Measurements from ENCODE around the gene TRIB2. TPM values are rescaled to one million over a fixed set of nuclear protein-coding genes. Genes with fewer than 3 reads are reported as not detected.

Gene TRIB2
- polyA plus RNA-seq, 3 donors = 0.29 to 2.6 (median 0.51) TPM

DNA sequence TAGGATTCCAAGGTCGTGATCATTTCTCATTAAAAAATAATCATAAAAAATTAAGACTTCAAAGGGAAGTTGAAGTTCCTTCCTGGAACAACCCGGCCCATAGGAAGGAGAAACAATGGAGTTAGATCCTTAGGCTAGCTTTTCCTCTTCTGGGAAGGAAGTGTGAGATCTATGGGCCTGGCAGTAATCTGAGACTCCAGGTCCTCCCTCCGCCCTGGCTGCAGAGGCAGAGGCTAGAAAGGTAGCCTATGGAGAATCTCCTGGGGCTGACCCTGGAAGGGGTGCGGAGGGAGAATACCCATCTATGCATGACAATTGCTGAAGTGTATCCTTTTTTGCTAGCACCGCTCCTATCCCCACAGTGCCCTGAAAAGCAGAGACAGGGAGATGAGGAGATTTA is 37.9 kb downstream of the TRIB2 start:
- no peaks in the 10 kb centered on the region for H3K9me3 ChIP-seq (replicated peaks in 1 of 2; ENCODE audit: control insufficient read depth in 1 of 2, insufficient read depth in 1 of 2, low read length in 2 of 2)
- no peak overlapping the region for H3K9ac ChIP-seq (ENCODE audit: insufficient read depth, low read length, poor library complexity, severe bottlenecking)
- no peak for DNase-seq
- H3K4me1 Mint-ChIP-seq = no peaks in the 10 kb centered on the region
- H3K4me1 ChIP-seq (ENCODE audit: control insufficient read depth in 1 of 2, insufficient read depth in 2 of 2, low read length in 2 of 2) = no peaks in the 10 kb centered on the region
- peaks cover 0 to 4% of the 10 kb centered on the region in 2 donors for H3K27me3 ChIP-seq (ENCODE audit: control insufficient read depth in 2 of 2, insufficient read depth in 2 of 2, low read length in 2 of 2)
- intact Hi-C loops (cut with micrococcal nuclease) = no loop called here
- H3K27ac Mint-ChIP-seq = no peak overlapping the region
- TF ChIP-seq, protein P1, sequence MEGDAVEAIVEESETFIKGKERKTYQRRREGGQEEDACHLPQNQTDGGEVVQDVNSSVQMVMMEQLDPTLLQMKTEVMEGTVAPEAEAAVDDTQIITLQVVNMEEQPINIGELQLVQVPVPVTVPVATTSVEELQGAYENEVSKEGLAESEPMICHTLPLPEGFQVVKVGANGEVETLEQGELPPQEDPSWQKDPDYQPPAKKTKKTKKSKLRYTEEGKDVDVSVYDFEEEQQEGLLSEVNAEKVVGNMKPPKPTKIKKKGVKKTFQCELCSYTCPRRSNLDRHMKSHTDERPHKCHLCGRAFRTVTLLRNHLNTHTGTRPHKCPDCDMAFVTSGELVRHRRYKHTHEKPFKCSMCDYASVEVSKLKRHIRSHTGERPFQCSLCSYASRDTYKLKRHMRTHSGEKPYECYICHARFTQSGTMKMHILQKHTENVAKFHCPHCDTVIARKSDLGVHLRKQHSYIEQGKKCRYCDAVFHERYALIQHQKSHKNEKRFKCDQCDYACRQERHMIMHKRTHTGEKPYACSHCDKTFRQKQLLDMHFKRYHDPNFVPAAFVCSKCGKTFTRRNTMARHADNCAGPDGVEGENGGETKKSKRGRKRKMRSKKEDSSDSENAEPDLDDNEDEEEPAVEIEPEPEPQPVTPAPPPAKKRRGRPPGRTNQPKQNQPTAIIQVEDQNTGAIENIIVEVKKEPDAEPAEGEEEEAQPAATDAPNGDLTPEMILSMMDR (IDR thresholded peaks at IDR 0.05) = no peak
- no peak overlapping the region for H3K4me3 Mint-ChIP-seq
- H3K4me3 ChIP-seq (replicated peaks in 1 of 3; ENCODE audit: low read depth in 2 of 3, low read length in 3 of 3) = no peak overlapping the region
- H3K4me2 ChIP-seq (replicated peaks; ENCODE audit: extremely low read depth, low read length, poor library complexity, severe bottlenecking) = no peak overlapping the region
- no peak overlapping the region for H2AFZ ChIP-seq (ENCODE audit: insufficient read depth, low read depth, low read length, poor library complexity, severe bottlenecking)
- no peaks in the 10 kb centered on the region for H3K36me3 Mint-ChIP-seq
- H3K36me3 ChIP-seq (replicated peaks in 1 of 2; ENCODE audit: control insufficient read depth in 1 of 2, insufficient read depth in 2 of 2, low read length in 2 of 2) = no peaks in the 10 kb centered on the region
- H3K9me3 Mint-ChIP-seq = peaks cover 0 to 4% (median 2%) of the 10 kb centered on the region in 7 donors
- H3K79me2 ChIP-seq (ENCODE audit: insufficient read depth, low read length) = no peaks in the 10 kb centered on the region
- peaks cover 0 to 6% (median 2%) of the 10 kb centered on the region in 3 donors for H3K27me3 Mint-ChIP-seq (ENCODE audit: low read depth in 3 of 3)
- 80% methylated on average over 1 of the region's 5 CpGs for WGBS (ENCODE audit: insufficient coverage)
- no peaks in the 10 kb centered on the region for H4K20me1 ChIP-seq (ENCODE audit: insufficient read depth, low read length)
- H3K27ac ChIP-seq (ENCODE audit: low read depth in 1 of 2, low read length in 2 of 2) = no peak overlapping the region

DNA sequence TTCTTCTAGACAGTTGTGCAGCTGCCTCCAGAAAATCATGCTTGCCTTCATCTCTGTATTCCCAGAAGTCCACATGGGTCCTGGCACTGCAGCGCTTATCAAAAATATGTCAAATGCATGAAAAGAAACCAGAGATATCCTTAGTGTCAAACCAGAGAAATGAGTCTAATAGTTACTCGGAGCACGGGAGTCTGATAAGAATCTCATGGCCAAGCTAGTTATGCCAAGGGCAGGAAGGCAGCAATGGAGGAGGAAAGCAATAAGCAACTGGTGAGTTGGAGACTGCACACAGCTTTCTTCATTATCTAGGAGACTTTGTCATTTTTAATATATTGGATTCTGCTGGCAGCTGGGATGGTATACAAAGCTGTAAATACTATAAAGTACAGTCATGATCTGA is 38.6 kb downstream of the TRIB2 start:
- Histone ChIP-seq H3K27ac (ENCODE audit: low read depth in 1 of 2, low read length in 2 of 2) (no peak overlapping the region), H3K36me3 (replicated peaks in 1 of 2; ENCODE audit: control insufficient read depth in 1 of 2, insufficient read depth in 2 of 2, low read length in 2 of 2) (no peaks in the 10 kb centered on the region), H3K4me2 (replicated peaks; ENCODE audit: extremely low read depth, low read length, poor library complexity, severe bottlenecking) (no peak overlapping the region), H3K9ac (ENCODE audit: insufficient read depth, low read length, poor library complexity, severe bottlenecking) (no peak overlapping the region), H3K4me3 (replicated peaks in 1 of 3; ENCODE audit: low read depth in 2 of 3, low read length in 3 of 3) (no peak overlapping the region), H3K9me3 (replicated peaks in 1 of 2; ENCODE audit: control insufficient read depth in 1 of 2, insufficient read depth in 1 of 2, low read length in 2 of 2) (no peaks in the 10 kb centered on the region), H3K4me1 (ENCODE audit: control insufficient read depth in 1 of 2, insufficient read depth in 2 of 2, low read length in 2 of 2) (no peaks in the 10 kb centered on the region), H3K27me3 (ENCODE audit: control insufficient read depth in 2 of 2, insufficient read depth in 2 of 2, low read length in 2 of 2) (peaks cover 0 to 4% of the 10 kb centered on the region in 2 donors), H3K79me2 (ENCODE audit: insufficient read depth, low read length) (no peaks in the 10 kb centered on the region), H2AFZ (ENCODE audit: insufficient read depth, low read depth, low read length, poor library complexity, severe bottlenecking) (no peak overlapping the region), H4K20me1 (ENCODE audit: insufficient read depth, low read length) (no peaks in the 10 kb centered on the region)
- no peak overlapping the region for H3K27ac Mint-ChIP-seq
- no peaks in the 10 kb centered on the region for H3K4me1 Mint-ChIP-seq
- DNase-seq = no peak
- H3K27me3 Mint-ChIP-seq (ENCODE audit: low read depth in 3 of 3) = peaks cover 0 to 6% (median 2%) of the 10 kb centered on the region in 3 donors
- no peaks in the 10 kb centered on the region for H3K36me3 Mint-ChIP-seq
- intact Hi-C loops (cut with micrococcal nuclease) = no loop called here
- H3K4me3 Mint-ChIP-seq = no peak overlapping the region
- WGBS (ENCODE audit: insufficient coverage) = 64% methylated on average over 3 of the region's 3 CpGs
- TF ChIP-seq, protein P1 (IDR thresholded peaks at IDR 0.05) = no peak
- peaks cover 0 to 4% (median 2%) of the 10 kb centered on the region in 7 donors for H3K9me3 Mint-ChIP-seq
